DMS114 treated with DMSO at 0.1 percent for 48 hours (cell line): ENCODE results near the gene OR10P1.
"Not testable (repeated sequence)": the region's sequence is repeated elsewhere in the genome, so short reads cannot be mapped to it uniquely, and the experiment has no call there.

Experiments
- DNase-seq: peaks from one replicate; lab custom pipeline; 2025; ENCODE audit not compliant: unreplicated experiment; lab: John Stamatoyannopoulos, UW

The OR10P1 gene

GRCh38 chr12:55636853-55637252 is at the start of gene OR10P1:
TSS of gene OR10P1 (plus strand) at chr12:55636892. CDS start at chr12:55636892, 0 bp downstream.
- no peak for DNase-seq

GRCh38 chr12:55590152-55590551 is 46.5 kb upstream of the OR10P1 start:
- not testable (repeated sequence) for DNase-seq

GRCh38 chr12:55607821-55608594 is 28.7 kb upstream of the OR10P1 start:
- no peak for DNase-seq

- DNase-seq: no peak
These were observed 26.1 kb upstream of the OR10P1 start for GRCh38 chr12:55610598-55610997.

GRCh38 chr12:55612646-55613045 is 24.0 kb upstream of the OR10P1 start:
- no peak for DNase-seq

GRCh38 chr12:55614764-55615163 is 21.9 kb upstream of the OR10P1 start:
- DNase-seq: no peak

- peak; percentile 88 for DNase-seq
These were observed 17.1 kb upstream of the OR10P1 start for GRCh38 chr12:55619354-55620138.

- no peak for DNase-seq
These were observed 12.6 kb upstream of the OR10P1 start for GRCh38 chr12:55624056-55624455.

GRCh38 chr12:55626154-55626553 is 10.5 kb upstream of the OR10P1 start:
- DNase-seq: no peak

- no peak for DNase-seq
These were observed 7.4 kb upstream of the OR10P1 start for GRCh38 chr12:55629058-55629841.

GRCh38 chr12:55631056-55631455 is 5.6 kb upstream of the OR10P1 start:
- DNase-seq: no peak

GRCh38 chr12:55631733-55632132 is 5.0 kb upstream of the OR10P1 start:
- no peak for DNase-seq

- no peak for DNase-seq
These were observed 3.5 kb upstream of the OR10P1 start for GRCh38 chr12:55633151-55633550.

- DNase-seq: no peak
These were observed 506 bp upstream of the OR10P1 start for GRCh38 chr12:55636116-55636655.

- DNase-seq: no peak
These were observed 775 bp downstream of the OR10P1 start for GRCh38 chr12:55637467-55637866.

GRCh38 chr12:55641595-55641994 is 4.9 kb downstream of the OR10P1 start:
- DNase-seq: no peak

GRCh38 chr12:55642267-55642666 is 5.6 kb downstream of the OR10P1 start:
- no peak for DNase-seq

GRCh38 chr12:55642669-55643068 is 6.0 kb downstream of the OR10P1 start:
- DNase-seq: no peak

- no peak for DNase-seq
These were observed 7.9 kb downstream of the OR10P1 start for GRCh38 chr12:55644591-55644990.

- no peak for DNase-seq
These were observed 10.3 kb downstream of the OR10P1 start for GRCh38 chr12:55647027-55647426.

GRCh38 chr12:55650620-55651298 is 14.1 kb downstream of the OR10P1 start:
- DNase-seq: not testable (repeated sequence)
